Trophoblast cell (in vitro differentiated cells and primary cell): ENCODE measurements around the gene ROCK2.

Experiments used
- DNase-seq, 2 donors: peaks; one replicate each; pipeline ENCODE4 v3.0.0-alpha.2; 2016
- H2AFZ ChIP-seq: 2 replicates; pipeline ENCODE4 v1.6.1; 2013; ENCODE audit warnings: low read length, moderate library complexity, mild to moderate bottlenecking; ENCODE audit not compliant: insufficient read depth, poor library complexity
- H2AK5ac ChIP-seq: 2 replicates; pipeline ENCODE4 v1.6.1; 2013; ENCODE audit warnings: mild to moderate bottlenecking, low read length
- H2BK120ac ChIP-seq: 2 replicates; pipeline ENCODE4 v1.6.1; 2013; ENCODE audit warnings: low read length, mild to moderate bottlenecking, moderate library complexity; ENCODE audit not compliant: insufficient read depth, poor library complexity
- H2BK12ac ChIP-seq: 2 replicates; pipeline ENCODE4 v1.6.1; 2013; ENCODE audit warnings: mild to moderate bottlenecking, low read length, moderate library complexity
- H2BK5ac ChIP-seq: 2 replicates; pipeline ENCODE4 v1.6.1; 2013; ENCODE audit warnings: low read length, low read depth, moderate library complexity, mild to moderate bottlenecking; ENCODE audit not compliant: poor library complexity
- H3K14ac ChIP-seq: 2 replicates; pipeline ENCODE4 v1.6.1; 2013; ENCODE audit warnings: mild to moderate bottlenecking, low read length
- H3K18ac ChIP-seq: 2 replicates; pipeline ENCODE4 v1.6.1; 2013; ENCODE audit warnings: mild to moderate bottlenecking, low read length
- H3K23ac ChIP-seq: 2 replicates; pipeline ENCODE4 v1.6.1; 2013; ENCODE audit warnings: low read length
- H3K27ac ChIP-seq: 2 replicates; pipeline ENCODE4 v1.5.1; 2013; ENCODE audit warnings: low read depth, mild to moderate bottlenecking, inconsistent platforms, low read length, moderate library complexity
- H3K27me3 ChIP-seq: 2 replicates; pipeline ENCODE4 v1.6.1; 2013; ENCODE audit warnings: inconsistent platforms, mild to moderate bottlenecking, low read length, moderate library complexity; ENCODE audit not compliant: insufficient read depth
- H3K36me3 ChIP-seq, 2 experiments: 1 replicate in 1 of 2; 2 replicates in 1 of 2; pipeline ENCODE4 v1.6.1; 2013; ENCODE audit warnings: low read length in 2 of 2, mild to moderate bottlenecking in 2 of 2, moderate library complexity in 1 of 2; ENCODE audit not compliant: insufficient read depth in 2 of 2, control insufficient read depth in 1 of 2
- H3K4ac ChIP-seq: 2 replicates; pipeline ENCODE4 v1.6.1; 2013; ENCODE audit warnings: low read depth, mild to moderate bottlenecking, low read length, moderate library complexity
- H3K4me1 ChIP-seq, 2 experiments: 1 replicate in 1 of 2; 2 replicates in 1 of 2; pipeline ENCODE4 v1.6.1; 2013; ENCODE audit warnings: low read length in 2 of 2, mild to moderate bottlenecking in 2 of 2, moderate library complexity in 1 of 2; ENCODE audit not compliant: insufficient read depth in 2 of 2, control insufficient read depth in 1 of 2
- H3K4me2 ChIP-seq: 2 replicates; pipeline ENCODE4 v1.6.1; 2013; ENCODE audit warnings: inconsistent platforms, mild to moderate bottlenecking, low read length, moderate library complexity
- H3K4me3 ChIP-seq: 2 replicates; pipeline ENCODE4 v1.5.1; 2013; ENCODE audit warnings: mild to moderate bottlenecking, low read depth, low read length, inconsistent platforms
- H3K79me1 ChIP-seq: one replicate; pipeline ENCODE4 v1.6.1; 2013; ENCODE audit warnings: low read length
- H3K79me2 ChIP-seq: 2 replicates; pipeline ENCODE4 v1.6.1; 2013; ENCODE audit warnings: low read length, mild to moderate bottlenecking; ENCODE audit not compliant: control insufficient read depth, insufficient read depth, poor library complexity
- H3K9ac ChIP-seq: 2 replicates; pipeline ENCODE4 v1.6.1; 2013; ENCODE audit warnings: mild to moderate bottlenecking, low read length
- H3K9me3 ChIP-seq: 2 replicates; pipeline ENCODE4 v1.6.1; 2013; ENCODE audit warnings: low read depth, mild to moderate bottlenecking, control low read depth, inconsistent platforms, low read length; ENCODE audit not compliant: insufficient read depth
- H4K12ac ChIP-seq: 2 replicates; pipeline ENCODE4 v1.6.1; 2013; ENCODE audit warnings: low read depth, mild to moderate bottlenecking, low read length, moderate library complexity
- H4K8ac ChIP-seq: 2 replicates; pipeline ENCODE4 v1.6.1; 2013; ENCODE audit warnings: low read depth, mild to moderate bottlenecking, low read length, moderate library complexity
- H4K91ac ChIP-seq: one replicate; pipeline ENCODE4 v1.6.1; 2013; ENCODE audit warnings: low read depth, mild to moderate bottlenecking, low read length, moderate library complexity
- WGBS: extraction: QIAGEN DNeasy Blood & Tissue Kit; methylation state at CpG from one replicate; pipeline ENCODE4 v1.1.7; 2013; ENCODE audit warnings: missing lambda C conversion rate; ENCODE audit not compliant: insufficient read length, insufficient coverage; ENCODE audit errors: extremely low coverage; 5-methylcytosine and 5-hydroxymethylcytosine counted together

Gene ROCK2

GRCh38 chr2:11160731-11161455 is 183.5 kb downstream of the ROCK2 start:
- Histone ChIP-seq H3K14ac (no peak overlapping the region), H2BK12ac (no peak overlapping the region), H3K36me3 (no peaks in the 10 kb centered on the region), H2BK5ac (no peak overlapping the region), H4K12ac (no peak overlapping the region), H3K18ac (no peak overlapping the region), H3K4me3 (no peak overlapping the region), H2AFZ (no peak overlapping the region), H2AK5ac (no peak overlapping the region), H4K91ac (no peak overlapping the region), H3K4ac (no peak overlapping the region), H3K4me1 (peaks cover under 1% of the 10 kb centered on the region in 2 experiments), H3K27me3 (no peaks in the 10 kb centered on the region), H3K4me2 (no peak overlapping the region), H3K79me2 (peaks cover 2% of the 10 kb centered on the region), H3K9me3 (no peaks in the 10 kb centered on the region), H3K27ac (no peak overlapping the region), H2BK120ac (no peak overlapping the region), H3K79me1 (no peaks in the 10 kb centered on the region), H3K9ac (no peak overlapping the region), H4K8ac (no peak overlapping the region), H3K23ac (no peak overlapping the region)
- DNase-seq = no peak
- WGBS = no CpG with 5 or more reads among the region's 15 CpGs

- Histone ChIP-seq H2BK12ac (no peak overlapping the region), H3K4ac (no peak overlapping the region), H4K8ac (no peak overlapping the region), H3K18ac (no peak overlapping the region), H2AK5ac (no peak overlapping the region), H2AFZ (no peak overlapping the region), H2BK120ac (no peak overlapping the region), H4K12ac (no peak overlapping the region), H3K9ac (no peak overlapping the region), H3K79me2 (peaks cover 5% of the 10 kb centered on the region), H3K4me2 (no peak overlapping the region), H3K27ac (no peak overlapping the region), H3K36me3 (no peaks in the 10 kb centered on the region), H2BK5ac (no peak overlapping the region), H3K14ac (no peak overlapping the region), H3K23ac (no peak overlapping the region), H3K79me1 (peaks cover 5% of the 10 kb centered on the region), H4K91ac (no peak overlapping the region), H3K4me3 (no peak overlapping the region), H3K9me3 (no peaks in the 10 kb centered on the region), H3K27me3 (no peaks in the 10 kb centered on the region), H3K4me1 (peaks cover 3 to 5% of the 10 kb centered on the region in 2 experiments)
- no peak for DNase-seq
- no CpG with 5 or more reads among the region's 13 CpGs for WGBS
These were observed 184.2 kb downstream of the ROCK2 start for GRCh38 chr2:11160256-11160655.

- peaks cover 5% of the 10 kb centered on the region for H3K79me2 ChIP-seq
- H3K9me3 ChIP-seq = no peaks in the 10 kb centered on the region
- no peaks in the 10 kb centered on the region for H3K27me3 ChIP-seq
- H3K4me2 ChIP-seq = no peak overlapping the region
- no peak overlapping the region for H2BK12ac ChIP-seq
- peaks cover 3 to 6% of the 10 kb centered on the region in 2 experiments for H3K4me1 ChIP-seq
- H3K4me3 ChIP-seq = no peak overlapping the region
- no peak overlapping the region for H4K91ac ChIP-seq
- H4K8ac ChIP-seq = no peak overlapping the region
- no peak overlapping the region for H3K14ac ChIP-seq
- H2AK5ac ChIP-seq = no peak overlapping the region
- H3K4ac ChIP-seq = no peak overlapping the region
- no peak overlapping the region for H2BK120ac ChIP-seq
- H3K36me3 ChIP-seq = no peaks in the 10 kb centered on the region
- no peak overlapping the region for H3K27ac ChIP-seq
- WGBS = no CpG with 5 or more reads among the region's 14 CpGs
- no peak overlapping the region for H3K18ac ChIP-seq
- H3K9ac ChIP-seq = no peak overlapping the region
- no peak overlapping the region for H2BK5ac ChIP-seq
- no peak overlapping the region for H2AFZ ChIP-seq
- peaks cover 5% of the 10 kb centered on the region for H3K79me1 ChIP-seq
- no peak overlapping the region for H4K12ac ChIP-seq
- no peak for DNase-seq
- no peak overlapping the region for H3K23ac ChIP-seq
These were observed 184.8 kb downstream of the ROCK2 start for GRCh38 chr2:11159574-11160170.

- H3K79me2 ChIP-seq = peaks cover 5% of the 10 kb centered on the region
- no peaks in the 10 kb centered on the region for H3K27me3 ChIP-seq
- H4K12ac ChIP-seq = no peak overlapping the region
- no peak overlapping the region for H3K14ac ChIP-seq
- H4K8ac ChIP-seq = no peak overlapping the region
- H3K4me3 ChIP-seq = no peak overlapping the region
- no peak overlapping the region for H3K27ac ChIP-seq
- H3K18ac ChIP-seq = no peak overlapping the region
- no peak overlapping the region for H3K23ac ChIP-seq
- H4K91ac ChIP-seq = no peak overlapping the region
- H2AK5ac ChIP-seq = no peak overlapping the region
- no peak overlapping the region for H2AFZ ChIP-seq
- DNase-seq = no peak
- WGBS = no CpG with 5 or more reads among the region's 14 CpGs
- H2BK120ac ChIP-seq = no peak overlapping the region
- no peaks in the 10 kb centered on the region for H3K36me3 ChIP-seq
- H3K9ac ChIP-seq = no peak overlapping the region
- no peaks in the 10 kb centered on the region for H3K9me3 ChIP-seq
- no peak overlapping the region for H3K4me2 ChIP-seq
- no peak overlapping the region for H2BK5ac ChIP-seq
- no peak overlapping the region for H3K4ac ChIP-seq
- H3K79me1 ChIP-seq = peaks cover 10% of the 10 kb centered on the region
- no peak overlapping the region for H2BK12ac ChIP-seq
- H3K4me1 ChIP-seq = peaks cover 3 to 11% of the 10 kb centered on the region in 2 experiments
These were observed 185.4 kb downstream of the ROCK2 start for GRCh38 chr2:11158916-11159573.
